HG02610 (cell line): ENCODE data around the gene PLA2R1.

Source experiments
- ATAC-seq: cut with Tn5 transposase; IDR thresholded peaks from one replicate; pipeline ENCODE4 v1.9.1; 2021; ENCODE audit warnings: mild to moderate bottlenecking, moderate library complexity; ENCODE audit not compliant: unreplicated experiment

The PLA2R1 gene

DNA sequence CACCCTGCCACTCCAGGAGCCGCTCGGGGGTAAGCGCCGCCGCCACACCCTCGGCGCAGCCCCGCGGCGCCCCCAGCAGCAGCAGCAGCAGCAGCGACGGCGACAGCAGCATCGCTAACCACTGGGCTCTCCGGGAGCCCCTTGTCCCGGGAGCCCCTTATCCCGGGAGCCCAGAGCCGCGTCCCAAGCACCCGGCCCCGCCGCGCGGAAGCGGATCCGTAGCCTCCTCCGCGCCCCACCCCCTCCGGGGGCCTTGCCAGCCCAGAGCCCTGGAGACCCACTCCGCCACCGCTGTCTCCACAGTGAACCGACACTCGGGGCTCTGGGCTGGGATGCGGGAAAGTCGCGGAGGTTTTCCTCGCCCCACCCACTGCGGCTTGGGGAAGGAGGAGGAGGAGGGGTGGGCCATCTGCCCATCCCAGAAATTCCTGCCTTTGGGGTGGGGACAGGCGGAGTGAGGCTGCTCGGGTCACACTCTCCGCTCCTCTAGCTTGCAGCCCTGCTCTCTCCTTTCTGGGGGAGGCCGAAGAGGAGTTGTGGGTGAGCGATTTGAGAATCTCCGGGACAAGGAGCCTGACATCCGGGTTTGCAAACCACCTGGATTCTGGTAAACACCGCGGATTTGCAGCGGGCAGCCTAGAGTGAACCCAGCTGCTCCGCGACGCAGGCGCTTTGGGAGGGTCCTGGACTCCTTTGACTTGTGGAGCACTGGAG is at the start of gene PLA2R1:
PLA2R1 (minus strand) TSS at position 324 of the 714 bp plus-strand sequence; CDS start at position 112, 212 bp downstream.
- ATAC-seq = no peak

DNA sequence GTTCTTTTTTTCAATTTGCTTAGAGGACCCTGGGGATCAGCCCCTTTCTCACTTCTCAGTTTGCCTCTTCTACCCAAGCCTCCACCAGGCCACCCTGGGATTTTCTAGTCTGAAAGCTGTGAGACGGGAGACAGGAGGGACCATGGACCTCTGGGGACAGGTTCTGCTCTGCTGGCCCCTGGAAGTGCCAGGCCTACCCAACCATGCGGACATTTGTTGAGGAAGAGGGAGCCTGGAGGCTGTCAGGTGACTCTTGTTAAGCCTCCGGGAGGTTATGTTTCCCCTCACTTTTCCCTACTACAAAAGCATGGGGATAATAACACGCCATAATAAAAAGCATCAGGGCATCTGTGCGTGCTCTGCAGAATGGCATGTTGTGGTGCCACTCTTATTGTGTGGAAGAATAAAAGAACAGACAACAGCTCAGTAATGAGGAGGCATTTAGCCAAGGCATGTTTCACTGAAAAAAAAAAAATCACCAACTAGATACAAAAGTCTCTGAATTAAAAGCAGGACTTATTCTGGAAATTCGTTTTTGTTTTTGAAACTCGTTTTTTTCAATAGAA is 48.3 kb upstream of the PLA2R1 start:
- no peak for ATAC-seq

DNA sequence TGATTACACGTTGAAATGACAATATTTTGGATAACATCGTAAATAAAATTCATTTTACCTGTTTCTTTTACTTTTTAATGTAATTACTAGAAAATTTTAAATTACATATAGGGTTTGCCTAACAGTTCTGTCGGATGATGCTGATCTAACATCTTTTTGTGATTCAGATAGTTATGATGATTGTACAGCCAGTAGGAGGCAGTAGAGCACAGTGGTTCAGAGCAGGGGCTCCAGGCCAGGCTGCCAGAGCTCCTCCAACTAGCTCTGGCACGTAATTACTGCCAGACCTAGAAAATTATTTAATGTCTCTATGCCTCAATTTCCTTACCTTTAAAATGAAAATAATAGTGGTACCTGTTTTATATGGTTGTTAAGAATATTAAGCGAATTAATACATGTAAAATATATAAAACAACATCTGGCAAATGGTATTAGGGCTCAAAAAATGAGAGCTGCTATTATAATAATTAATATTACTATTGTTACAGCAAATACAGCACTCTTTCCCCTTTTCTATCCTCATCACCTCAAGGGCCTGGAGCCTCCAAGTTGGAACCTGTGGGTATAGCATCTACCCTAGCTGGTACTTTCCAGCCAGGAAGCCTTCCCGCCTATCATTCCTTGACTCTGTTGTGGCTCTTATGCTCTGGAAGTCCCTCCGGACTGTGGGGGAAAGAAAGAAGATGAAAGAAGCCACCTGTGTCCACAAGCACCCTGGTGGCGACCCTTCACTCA is 47.7 kb upstream of the PLA2R1 start:
- ATAC-seq = peak; percentile 48

DNA sequence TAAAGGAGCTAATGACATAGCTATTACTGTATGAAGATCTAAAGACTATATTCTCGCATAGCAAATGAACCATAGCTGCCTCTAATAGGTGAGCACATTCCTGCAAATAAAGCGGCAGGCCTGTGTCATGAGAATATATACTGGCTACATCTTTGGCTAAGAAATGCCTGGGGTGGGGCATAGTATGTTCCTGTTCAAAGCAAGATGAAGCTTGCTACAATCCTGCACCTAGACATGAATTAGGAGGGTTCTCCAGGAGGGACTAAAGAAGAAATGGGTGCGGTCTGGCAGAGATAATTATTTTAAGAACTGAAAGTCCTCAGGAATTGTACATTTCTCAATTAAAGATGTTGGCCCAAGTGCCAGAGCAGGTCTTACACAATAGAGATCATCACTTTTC is 46.8 kb upstream of the PLA2R1 start:
- no peak for ATAC-seq

DNA sequence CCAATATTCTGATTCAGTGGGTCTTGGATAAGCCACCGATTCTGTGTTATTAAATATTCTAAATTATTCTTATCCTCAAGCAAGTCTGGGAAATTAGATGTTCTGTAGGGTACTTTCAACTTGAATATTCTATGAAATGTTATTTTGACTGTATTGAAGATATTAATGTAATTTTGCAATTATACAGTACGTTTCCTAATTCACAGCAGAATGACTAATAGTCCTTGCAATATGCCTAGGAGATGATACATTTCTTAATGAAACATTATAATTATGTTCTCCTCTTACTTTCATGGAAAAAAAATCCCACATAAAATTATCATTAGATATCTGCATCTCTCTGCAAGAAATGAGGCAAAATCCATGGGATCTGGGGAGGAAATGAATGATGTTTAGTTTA is 46.2 kb upstream of the PLA2R1 start:
- no peak for ATAC-seq

DNA sequence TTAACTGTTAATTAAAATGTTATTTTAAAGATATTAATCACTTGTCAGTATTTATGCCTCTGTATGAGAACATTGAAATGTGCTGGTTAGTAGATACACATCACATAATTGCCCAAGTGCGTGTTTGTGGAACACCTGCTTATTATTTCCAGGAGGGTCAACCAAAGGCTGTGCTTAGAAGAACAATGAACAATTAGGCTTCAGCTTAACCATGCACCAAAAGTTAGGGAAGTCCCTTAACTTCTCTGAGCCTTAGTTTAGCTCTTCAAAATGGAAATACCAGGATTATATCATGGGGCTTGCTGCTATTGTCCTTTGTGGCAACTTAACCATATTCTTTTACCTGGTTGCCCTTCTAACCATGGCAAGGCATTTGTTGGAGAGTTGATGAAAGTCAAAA is 43.0 kb upstream of the PLA2R1 start:
- no peak for ATAC-seq

DNA sequence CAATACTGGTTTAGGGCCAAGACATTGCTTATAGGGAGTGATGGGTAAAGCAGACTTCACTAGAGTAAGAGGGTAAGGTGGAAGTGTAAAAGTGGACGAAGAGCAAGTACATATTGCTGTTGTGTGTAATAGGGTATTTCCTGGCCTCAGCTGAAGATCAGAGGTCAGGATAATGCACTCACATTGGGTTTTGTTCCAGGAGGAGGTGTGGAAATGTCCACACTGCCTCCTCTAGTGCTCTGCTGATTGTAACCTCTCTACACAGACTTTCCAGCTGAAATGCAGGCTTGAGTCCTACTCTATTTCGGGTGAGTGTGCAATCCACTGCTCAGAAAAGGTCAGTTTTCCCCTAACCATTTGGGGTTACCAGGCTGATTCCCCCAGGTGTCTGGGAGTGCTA is 41.7 kb upstream of the PLA2R1 start:
- ATAC-seq = no peak

DNA sequence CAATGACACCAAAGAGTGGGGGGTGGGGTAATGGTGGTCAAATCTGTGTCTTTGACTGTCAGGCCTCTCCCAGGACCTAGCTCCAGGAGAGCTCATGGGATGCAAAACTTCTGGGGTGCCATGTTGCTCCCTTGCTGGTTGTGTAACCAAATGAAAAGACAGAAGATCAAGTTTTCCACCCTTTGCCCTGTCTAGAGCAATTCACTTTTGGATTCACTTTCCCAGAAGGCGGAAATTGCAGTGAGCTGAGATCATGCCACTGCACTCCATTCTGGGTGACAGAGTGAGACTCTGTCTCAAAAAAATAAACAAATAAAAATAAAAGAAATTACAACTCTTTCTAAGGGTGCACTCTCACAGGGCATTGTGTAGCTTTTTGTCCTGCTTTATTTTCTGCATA is 34.9 kb upstream of the PLA2R1 start:
- ATAC-seq = no peak

DNA sequence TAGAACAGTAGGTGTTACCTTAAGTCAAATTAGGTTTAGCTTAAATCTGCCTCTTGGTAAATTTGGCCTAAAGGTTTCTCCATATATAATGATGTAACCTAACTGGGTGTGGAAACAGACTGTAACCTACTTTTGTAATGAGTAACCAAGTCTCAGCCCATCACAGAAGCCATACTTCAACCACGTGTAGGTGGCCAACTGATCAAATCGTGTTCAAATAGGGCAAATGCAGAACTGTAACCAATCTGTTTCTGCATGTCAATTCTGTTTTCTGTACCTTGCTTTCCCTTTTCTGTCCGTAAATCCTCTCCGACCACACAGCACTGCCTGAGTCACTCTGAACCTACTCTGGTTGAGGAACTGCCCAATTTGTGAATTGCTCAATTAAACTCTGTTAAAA is 34.0 kb upstream of the PLA2R1 start:
- ATAC-seq = no peak

DNA sequence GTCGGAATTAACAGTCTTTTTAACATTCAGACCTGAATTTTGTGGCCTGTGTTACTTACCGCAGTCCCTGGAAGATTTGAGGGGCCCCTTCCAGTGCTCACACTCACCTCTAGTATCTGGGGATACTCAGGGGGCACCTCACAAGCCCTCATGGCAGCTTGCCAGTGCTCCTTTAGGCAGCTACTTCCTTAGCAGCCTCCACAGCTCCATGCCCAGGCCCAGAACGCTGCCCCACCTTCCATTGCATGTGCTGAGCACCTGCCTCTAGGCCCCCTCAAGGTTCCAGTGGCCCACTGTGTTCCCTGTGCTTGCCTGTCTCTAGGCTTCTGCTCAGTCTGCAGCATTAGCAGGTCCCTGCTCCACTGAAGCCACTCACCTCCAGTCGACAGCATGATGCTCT is 30.0 kb upstream of the PLA2R1 start:
- ATAC-seq = no peak

DNA sequence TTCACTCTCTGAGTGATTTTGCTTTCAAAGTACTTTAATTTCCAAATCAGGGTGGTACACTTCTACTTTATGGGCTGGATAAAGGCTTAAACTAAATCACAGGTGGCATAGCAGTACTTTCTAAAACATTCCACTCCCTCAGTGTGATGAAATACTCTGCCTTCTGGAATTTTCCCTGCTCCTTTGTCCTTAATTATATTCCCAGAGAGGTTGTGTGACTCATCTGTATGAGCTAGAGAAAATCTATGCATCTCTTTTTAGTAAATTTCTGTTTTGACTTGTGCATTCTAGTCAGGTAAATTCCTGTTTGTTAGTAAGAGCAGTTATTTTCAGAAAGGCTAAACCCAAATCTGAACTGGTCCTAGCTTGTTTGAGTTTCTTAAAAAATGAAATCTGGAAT is 29.0 kb upstream of the PLA2R1 start:
- ATAC-seq = no peak

DNA sequence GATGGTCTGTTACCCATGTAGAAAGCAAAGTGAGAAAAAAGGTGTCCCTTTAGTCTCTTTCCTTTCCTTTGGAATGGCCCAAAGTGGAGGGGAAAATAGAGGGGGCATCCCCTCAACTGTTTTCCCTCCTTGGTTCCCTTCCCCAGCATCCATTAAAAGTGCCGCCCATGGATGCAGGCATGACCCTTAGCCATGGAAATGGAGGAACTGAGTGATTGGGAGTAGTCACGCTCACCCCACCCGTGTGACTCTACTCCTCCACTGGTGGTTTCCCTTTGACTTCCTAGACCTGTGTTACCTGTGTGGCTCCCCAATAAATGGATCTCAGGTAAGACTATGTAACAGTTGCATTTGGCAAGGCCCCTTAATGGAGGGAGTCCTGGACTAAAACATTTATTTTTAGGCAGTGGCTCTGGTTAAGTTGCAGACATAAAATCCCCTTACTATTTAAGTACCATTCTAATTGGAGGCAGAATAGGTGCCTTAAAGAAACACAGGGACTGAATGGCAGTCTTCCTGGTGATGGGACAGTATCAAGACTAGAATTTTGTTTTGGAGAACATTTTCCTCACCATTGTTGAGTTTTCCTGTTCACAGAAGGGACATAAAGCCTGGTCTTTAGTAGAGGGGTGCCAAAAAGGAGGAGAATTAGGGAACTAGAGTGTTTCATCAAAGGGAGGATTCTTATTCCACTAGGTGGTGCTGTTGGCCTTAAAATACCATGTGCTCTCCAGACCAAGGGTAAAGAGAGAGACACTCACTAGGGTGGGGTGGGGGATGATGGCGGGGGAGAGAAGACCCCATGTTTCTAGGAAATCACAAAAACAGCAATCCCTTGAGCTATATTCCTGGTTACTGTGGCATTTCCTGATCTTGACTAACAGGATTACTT is 25.7 kb upstream of the PLA2R1 start:
- no peak for ATAC-seq

DNA sequence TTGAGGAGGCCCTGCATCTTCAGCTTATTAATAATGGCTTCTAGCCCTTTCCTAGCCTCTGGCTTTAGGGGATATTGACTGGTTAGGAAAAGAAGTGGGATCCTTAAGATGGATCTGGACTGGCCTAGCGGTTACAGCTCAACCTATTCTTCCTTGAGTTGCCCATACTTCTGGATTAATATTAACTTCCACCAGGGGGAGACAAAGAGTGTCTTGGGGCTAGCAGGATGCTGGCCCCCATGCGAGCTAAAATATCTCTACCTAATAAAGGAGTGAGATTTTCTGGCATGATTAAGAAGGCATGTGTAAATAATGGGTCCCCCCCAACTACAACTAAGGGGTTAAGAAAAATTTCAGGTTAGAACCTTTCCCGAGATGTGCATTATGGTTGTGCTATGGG is 23.2 kb upstream of the PLA2R1 start:
- no peak for ATAC-seq

DNA sequence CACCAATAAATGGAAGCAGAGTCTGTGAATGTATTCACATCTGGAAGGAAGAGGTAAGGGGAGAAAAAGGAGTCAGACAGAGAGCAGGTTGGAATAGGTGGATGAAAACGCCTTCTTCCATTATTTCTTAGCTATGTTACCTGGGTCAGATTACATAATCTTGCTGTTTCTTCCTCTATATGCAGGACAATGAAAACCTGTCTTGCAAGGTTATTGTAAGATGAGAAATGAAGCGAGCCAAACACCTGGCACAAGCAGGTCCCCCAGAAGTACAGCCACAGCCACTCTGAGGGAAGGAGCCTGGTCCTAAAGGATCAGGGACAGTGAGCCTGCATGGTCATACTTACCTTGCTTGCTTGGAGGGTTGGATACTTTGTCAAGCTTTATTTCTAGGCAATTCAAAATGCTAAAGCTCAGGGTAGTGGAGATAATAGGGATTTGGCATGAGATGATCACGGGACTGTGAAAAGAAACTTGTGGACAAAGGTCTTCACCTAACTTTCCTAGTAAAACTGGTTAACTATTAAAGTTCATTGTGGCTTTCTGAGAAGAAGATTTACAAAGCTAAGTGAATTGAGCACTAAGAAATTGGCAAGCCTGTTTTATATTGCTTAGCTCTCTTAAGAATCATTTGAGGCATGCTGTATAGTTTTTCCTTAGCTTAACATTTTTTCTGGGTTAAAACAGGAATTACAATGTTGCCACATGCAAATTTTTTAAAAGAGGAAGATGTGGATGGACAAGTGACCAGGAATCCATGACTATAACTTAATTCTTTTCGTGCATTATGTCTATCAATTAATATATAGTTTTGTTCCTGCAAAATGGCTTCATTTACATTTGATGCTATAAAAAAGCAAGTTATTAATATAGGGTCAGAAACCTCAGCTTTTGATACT is 15.7 kb upstream of the PLA2R1 start:
- ATAC-seq = no peak

DNA sequence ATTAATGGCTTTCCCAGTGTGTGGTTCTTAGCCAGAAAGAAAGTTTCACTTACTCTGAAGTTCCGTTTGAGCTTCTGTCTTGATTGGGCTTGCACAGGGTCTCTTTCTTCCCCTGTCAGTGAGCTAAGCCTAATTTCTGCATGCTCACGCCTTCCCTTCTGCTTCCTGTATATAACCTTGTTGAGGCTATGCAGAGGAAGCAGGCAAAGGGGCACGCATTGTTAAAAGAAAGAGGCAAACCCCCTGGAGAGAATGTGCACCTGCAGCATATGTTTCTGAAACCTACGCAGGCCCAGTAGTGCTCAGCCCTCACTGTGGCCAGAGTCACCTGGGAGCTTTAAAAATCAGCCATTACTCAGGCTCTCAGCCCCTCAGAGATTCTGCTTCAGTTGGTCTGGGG is 14.5 kb upstream of the PLA2R1 start:
- ATAC-seq = no peak

DNA sequence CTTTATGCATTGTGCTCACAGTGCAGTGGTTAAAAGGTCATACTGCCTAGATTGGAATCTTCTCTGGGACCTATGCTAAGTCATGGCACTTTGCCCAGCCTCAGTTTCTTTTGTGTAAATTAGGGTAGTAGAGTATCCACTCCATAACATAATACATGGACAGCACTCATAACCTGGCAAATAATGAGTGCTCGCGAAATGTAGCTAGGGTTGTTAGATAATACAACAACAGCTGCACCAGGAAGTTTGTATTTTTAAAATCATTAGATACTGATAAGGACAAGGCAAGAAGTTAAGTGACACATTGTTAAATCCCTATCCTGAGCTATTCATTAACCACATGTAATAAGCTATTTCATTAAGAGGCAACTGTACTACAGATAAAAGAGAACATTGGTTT is 13.8 kb upstream of the PLA2R1 start:
- no peak for ATAC-seq

DNA sequence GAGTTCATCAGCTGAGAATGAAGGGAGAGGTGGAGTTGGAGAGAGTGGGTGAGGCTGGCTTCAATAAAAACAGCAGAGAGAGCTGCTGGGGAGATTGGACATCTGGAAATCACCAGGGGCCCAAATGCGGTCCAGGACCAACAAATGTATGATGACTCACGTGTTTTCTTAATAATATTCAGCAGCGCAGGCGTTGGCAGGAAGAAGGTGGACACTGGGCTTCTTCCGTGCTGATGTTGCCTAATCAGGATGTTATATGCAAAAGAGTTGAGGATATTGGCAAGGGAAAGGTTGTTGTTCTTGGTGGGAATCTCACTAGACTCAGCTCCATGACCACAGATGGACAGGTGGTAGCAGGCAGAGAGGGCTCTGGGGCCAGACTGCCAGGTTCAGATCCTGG is 12.8 kb upstream of the PLA2R1 start:
- ATAC-seq = no peak

DNA sequence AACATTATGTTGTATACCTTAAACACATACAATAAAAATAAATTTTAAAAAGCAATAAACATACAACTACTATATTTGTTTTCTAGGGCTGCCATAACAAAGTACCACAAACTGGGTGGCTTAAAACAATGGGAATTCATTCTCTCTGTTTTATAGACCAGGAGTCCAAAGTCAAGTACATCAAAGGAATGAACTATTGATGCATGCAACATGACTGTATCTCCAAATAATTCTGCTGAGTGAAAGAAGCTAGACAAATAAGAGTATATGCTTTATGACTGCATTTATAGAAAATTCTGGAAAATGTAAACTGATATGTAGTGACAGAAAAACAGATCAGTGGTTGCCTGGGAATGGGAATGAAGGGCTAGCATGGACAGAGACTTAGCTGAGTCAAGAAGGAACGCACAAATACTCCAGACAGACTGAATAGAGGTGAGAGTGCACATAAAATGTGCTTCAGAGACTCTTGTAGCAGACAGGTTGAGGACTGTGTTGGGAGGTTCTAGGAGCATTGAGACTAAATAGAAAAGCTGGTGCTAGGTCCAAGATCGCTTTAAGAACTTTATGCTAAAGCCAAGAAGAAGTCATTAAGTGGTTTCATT is 11.0 kb upstream of the PLA2R1 start:
- no peak for ATAC-seq

DNA sequence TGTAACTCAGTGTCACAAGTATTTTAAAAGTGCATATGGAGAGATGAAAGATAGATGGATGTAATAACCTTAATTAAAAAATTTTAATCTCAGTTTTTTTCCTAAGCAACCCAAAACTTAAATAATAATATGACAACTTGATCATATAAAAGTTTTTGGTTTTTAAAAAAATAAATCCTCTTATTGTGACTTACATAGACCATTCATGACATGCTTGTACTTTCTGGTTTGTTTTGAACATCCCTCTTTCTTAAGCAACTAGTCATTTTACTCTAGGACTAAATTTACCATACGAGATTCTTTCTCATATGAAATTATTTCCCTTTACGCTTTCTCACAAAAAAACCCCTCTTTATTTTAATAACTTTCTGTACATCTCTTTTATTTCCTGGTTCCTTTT is 6.5 kb upstream of the PLA2R1 start:
- no peak for ATAC-seq

DNA sequence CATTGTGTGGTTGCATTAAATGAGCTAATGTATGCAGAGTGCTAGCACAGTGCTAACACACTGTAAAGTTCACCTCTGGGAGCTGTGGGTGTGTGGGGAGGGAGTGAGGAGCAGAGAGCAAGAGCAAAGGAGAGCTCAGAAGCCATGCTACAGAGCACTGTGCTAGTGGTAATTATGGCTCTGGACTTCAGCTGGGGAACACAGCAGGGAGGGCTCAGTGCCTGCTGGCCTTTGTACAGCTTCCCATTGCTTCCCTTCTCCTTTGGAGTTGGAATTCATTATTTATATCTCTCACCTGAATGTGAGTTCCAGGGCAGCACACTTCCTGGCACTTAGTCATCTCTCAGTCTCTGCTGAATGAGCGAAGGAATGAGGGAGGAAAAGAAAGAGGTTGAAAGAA is 2.5 kb upstream of the PLA2R1 start:
- no peak for ATAC-seq
